ENCODE results near the gene HMCN2.

HMCN2 gene

DNA sequence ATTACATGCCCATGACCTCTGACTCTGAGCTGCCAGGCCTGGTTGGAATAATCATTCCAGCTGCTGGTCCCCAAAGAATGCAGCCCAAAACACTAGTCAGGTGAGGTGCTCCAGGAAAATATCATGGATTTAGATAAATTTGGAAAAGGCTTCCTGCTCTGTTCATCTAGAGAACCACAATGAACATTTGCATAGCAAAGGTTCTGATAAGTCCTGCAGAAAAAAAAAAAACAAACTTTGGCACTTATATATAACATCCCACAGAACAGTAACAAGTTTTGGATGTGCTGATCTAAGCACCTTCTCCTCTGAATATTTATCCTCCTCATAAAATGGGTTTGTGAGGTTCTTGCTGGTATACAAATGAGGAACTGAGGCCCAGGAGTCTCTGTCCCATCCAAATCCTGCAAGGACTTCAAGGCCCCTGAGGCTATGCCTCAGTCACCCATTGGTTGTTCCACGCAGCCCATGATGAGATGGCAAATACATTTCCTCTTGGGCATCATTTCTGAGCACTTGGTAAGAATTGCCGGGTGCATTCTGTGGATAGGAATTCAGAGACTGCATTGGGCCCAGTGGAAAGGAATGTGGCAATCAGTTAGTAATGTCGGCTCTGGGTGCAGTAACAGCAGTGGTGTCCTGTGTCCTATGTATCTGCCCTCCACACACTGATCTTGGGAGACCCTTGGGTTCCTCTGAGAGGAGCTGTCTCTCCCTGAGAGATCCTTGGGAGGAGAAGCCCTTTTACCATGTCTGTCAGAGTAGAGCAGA lies 105.8 kb downstream of the HMCN2 start:
- DNase-seq: peak; percentile 23

- DNase-seq: no peak
Measured at GRCh38 chr9:130372057-130372456, 106.5 kb downstream of the HMCN2 start.

DNA sequence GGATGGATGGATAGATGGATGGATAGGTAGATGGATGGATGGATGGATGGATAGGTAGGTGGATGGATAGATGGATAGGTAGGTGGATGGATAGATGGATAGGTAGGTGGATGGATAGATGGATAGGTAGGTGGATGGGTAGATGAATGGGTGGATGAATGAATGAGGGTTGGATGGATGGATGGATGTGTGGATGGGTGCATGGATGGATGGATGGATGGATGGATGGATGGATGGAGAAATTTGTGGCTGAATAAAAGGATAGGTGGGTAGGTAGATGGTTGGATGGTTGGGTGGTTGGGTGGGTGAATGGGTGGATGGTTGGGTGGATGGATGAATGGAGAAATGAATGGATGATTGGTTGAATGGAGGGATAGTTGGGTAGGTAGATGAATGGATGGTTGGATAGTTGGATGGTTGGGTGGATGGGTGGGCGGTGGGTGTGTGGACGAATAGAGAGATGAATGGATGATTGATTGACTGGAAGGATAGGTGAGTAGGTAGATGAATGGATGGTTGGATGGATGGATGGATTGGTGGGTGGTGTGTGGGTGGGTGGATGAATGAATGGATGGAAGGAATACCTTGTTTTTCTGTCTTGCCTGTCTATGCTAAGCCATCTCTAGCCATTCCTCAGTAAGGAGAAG lies 108.2 kb downstream of the HMCN2 start:
- no peak for DNase-seq

DNA sequence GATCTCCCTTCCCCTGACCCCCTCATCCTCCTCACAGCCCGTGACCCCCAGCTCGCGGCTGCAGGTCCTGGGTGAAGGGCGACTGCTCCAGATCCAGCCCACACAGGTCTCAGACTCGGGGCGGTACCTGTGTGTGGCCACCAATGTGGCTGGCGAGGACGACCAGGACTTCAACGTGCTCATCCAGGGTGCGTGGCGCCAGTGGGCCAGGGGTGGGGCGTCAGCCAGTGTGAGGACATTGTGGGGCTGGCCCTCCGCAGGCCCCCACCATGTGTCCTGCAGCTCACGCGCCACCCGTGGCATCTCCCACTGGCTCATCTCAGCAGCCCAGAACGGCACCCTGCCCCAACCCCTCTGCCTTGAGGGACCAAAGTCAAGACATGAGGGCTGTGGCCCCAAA lies 112.1 kb downstream of the HMCN2 start:
- DNase-seq: no peak

- DNase-seq: no peak
Measured at GRCh38 chr9:130378875-130379648, 113.5 kb downstream of the HMCN2 start.

- DNase-seq: no peak
Measured at GRCh38 chr9:130379649-130379970, 114.0 kb downstream of the HMCN2 start.

DNA sequence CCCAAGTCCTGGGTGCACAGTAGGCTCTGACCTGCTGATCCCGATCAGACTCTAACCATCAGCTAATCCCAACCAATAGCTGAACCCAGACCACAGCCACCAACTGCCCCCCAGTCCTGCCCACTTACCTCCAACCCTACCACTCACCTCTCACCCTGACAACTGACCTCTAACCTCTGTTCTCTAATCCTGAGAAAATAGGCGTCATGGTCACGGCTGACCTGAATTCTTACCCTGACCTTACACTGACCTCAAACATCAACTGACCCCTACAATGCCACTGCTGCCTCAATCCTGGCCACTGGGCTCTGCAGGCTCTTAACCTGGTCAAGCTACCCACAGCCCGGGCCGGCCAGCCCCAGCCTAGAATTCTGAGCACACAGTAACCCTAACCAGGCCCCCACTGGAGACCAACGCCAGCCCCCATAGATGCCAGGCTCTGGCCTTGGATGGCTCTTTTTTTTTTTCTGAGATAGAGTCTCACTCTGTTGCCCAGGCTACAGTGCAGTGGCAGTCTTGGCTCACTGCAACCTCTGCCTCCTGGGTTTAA lies 115.4 kb downstream of the HMCN2 start:
- DNase-seq: no peak

GRCh38 chr9:130381660-130382059 lies 116.1 kb downstream of the HMCN2 start:
- no peak for DNase-seq

GRCh38 chr9:130382096-130382495 lies 116.5 kb downstream of the HMCN2 start:
- no peak for DNase-seq

GRCh38 chr9:130382636-130383349 lies 117.2 kb downstream of the HMCN2 start:
- no peak for DNase-seq

DNA sequence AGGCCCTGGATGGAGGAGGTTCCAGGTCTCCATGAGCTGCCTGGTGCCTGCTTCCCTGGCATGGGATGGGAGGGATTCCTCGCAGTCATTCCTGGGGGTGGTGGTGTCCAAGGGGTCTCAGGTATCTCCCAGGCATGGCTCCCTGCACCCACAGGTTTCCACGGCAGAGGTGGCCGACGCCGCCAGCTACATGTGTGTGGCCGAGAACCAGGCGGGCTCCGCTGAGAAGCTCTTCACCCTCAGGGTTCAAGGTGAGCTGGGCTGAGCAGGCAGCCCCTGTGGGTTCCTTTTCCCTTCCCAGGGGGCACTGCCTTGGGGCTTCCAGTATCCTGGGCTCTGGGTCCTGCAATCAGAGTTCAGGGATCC lies 117.8 kb downstream of the HMCN2 start:
- no peak for DNase-seq

DNA sequence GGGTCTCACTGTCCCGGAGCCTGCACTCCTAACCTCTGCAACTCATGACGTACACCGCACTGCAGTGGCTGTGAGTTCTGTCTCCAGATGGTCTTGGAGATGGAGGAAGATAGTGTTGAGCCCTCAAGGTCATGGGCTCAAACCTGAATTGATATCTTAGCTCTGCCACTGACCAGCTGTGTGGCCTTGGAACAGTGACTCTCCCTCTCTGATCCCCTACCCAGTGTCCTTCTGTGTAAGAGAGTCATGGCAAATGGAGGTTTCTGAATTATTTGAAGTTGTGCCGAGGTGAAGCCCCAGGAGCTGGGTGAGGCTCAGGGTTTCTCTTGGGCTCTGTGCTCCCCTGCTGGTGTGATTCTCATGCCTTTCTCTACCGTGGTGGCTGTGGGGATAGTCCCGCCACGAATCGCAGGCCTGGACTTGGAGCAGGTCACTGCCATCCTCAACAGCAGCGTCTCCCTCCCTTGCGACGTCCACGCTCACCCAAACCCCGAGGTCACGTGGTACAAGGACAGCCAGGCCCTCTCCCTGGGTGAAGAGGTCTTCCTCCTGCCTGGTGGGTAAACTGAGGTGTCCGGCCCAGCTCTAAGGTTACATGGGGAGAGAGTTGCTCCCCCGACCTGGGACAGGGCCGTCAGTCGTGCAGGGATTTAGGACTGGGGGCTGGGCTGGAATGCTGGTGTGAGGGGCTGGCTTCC lies 118.6 kb downstream of the HMCN2 start:
- no peak for DNase-seq

DNA sequence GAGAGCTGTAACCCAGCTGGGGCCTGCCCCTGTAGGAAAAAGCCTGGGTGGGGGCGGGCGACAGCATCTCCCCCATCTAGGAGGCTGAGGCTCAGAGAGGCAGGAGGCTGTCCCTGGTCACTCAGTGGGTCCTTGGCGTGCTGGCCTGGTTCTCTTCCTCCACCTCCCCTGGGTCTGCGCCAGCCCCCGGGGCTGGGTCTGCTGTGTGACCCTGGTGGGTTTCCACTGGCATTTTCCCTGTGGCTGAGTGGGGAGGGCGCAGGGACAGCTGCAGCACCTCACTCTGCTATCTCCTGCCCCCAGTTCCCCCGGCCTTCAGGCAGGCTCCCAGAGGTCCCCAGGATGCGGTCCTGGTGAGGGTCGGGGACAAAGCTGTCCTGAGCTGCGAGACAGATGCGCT lies 119.7 kb downstream of the HMCN2 start:
- no peak for DNase-seq

- no peak for DNase-seq
Measured at GRCh38 chr9:130387398-130387797, 121.8 kb downstream of the HMCN2 start.

DNA sequence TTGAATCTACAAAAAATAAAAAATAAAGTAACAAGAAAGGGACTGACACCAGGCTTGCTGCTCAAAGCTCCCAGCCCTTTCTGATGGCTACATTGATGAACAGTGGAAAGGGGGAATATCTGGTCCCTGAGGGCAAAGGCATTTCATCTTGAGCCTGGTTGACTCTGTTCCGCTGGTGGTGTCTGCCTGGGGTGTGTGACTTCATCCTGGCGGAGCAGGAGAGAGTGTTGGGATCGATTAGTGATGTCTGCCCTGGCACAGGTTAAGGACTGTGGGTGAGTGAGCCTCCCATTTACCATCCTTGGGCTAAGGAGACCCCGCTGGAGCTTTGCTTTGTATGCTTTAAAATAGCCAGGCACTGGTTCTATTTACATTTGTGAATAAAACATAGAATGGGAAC lies 122.3 kb downstream of the HMCN2 start:
- DNase-seq: no peak

GRCh38 chr9:130390390-130390789 lies 124.8 kb downstream of the HMCN2 start:
- DNase-seq: no peak

DNA sequence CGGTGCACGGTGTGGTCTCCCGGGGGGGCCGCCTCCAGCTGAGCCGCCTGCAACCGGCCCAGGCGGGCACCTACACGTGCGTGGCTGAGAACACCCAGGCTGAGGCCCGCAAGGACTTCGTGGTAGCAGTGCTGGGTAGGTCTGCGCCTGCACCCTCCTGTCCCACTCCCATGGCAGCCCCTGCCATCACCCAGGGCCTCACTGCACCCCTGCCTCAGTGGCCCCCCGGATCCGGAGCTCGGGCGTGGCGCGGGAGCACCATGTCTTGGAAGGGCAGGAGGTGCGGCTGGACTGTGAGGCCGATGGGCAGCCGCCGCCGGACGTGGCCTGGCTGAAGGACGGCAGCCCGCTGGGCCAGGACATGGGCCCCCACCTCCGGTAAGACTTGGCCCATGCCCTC lies 125.4 kb downstream of the HMCN2 start:
- DNase-seq: no peak

- no peak for DNase-seq
Measured at GRCh38 chr9:130391866-130392265, 126.3 kb downstream of the HMCN2 start.

DNA sequence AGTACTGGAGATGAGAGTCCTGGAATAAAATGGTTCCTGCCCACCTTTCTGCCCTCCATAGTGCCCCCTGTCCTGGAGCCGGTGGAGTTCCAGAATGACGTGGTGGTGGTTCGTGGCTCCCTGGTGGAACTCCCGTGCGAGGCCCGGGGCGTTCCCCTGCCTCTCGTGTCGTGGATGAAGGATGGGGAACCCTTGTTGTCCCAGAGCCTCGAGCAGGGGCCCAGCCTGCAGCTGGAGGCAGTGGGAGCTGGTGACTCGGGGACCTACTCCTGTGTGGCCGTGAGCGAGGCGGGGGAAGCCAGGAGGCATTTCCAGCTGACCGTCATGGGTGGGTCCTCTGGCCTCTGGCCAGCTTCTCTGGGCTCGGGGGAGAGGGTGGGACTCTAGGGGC lies 128.1 kb downstream of the HMCN2 start:
- no peak for DNase-seq

- DNase-seq: no peak
Measured at GRCh38 chr9:130394320-130394719, 128.8 kb downstream of the HMCN2 start.

DNA sequence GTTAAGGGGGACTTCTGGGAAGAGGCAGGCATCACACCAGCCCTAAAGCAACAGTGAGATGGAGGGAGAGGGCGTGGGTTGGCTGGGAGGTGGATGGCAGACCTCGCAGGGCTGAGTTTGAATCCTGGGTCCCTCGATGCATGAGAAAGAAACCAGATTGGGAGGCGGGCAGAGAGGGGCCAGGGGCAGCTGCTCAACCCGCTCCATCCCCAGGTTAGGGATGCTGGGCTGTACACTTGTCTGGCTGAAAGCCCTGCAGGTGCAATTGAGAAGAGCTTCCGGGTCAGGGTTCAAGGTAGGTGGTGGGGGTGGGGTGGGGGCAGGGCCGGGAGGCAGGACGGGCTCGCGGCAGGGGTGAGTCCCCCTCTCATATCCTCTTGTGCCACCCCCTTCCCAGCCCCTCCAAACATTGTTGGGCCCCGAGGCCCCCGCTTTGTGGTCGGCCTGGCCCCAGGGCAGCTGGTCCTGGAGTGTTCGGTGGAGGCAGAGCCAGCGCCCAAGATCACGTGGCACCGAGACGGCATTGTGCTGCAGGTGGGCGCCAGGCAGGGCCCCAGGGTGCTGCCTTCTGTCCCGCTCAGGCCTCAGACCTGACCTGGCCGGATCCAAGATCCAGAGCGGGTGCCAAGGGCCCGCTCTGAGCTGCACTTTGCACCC lies 129.4 kb downstream of the HMCN2 start:
- no peak for DNase-seq

Data from fibroblast of skin of back (primary cell).